NCI-H510A (cell line): Measurements from ENCODE around the gene RASGRP2.
"Not testable (repeated sequence)": the region's sequence is repeated elsewhere in the genome, so short reads cannot be mapped to it uniquely, and the experiment has no call there.

Source experiments
- DNase-seq: peaks from one replicate; lab custom pipeline; 2025; lab: John Stamatoyannopoulos, UW

RASGRP2 gene

GRCh38 chr11:64718084-64718779 is 25.7 kb downstream of the RASGRP2 start:
- DNase-seq = no peak

GRCh38 chr11:64717268-64717578 is 26.7 kb downstream of the RASGRP2 start:
- no peak for DNase-seq

GRCh38 chr11:64716473-64717267 is 27.3 kb downstream of the RASGRP2 start:
- no peak for DNase-seq

DNA sequence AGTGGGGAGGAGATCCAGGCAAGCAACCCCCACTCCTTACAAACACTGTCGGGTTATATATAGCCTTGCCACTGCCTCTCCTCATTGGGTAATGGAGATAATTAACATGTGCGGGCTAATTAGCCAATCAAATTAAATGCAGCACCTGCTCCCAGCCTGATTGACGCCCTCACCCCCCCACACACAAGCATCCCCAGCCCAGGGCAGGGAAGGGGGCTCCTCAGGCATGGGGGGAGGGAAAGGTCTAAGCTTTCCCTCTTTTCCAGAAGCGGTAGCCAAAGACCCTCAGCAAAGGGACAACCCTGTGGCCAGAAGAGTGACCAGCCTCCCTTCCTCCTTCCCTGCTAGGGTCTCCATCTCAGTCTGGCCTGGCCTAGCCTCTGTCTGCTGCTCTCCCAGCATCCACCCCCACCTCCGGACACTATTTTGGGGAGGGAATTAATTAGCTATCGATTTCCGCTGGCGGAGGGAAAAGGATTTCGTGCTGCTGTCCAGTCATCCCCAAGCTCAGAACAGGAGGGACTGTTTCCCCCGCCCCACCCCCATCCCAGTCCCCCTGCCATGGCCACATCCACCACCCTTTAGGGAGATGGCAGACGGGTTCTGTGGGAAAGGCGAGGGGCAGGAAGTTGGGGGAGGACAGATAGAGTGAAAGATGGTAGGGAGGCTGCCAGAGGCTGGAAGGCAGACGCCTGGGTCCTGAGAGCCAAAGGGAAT is 28.0 kb downstream of the RASGRP2 start:
- DNase-seq = no peak

- DNase-seq = no peak
Observed at GRCh38 chr11:64715110-64715509, 28.8 kb downstream of the RASGRP2 start.

DNA sequence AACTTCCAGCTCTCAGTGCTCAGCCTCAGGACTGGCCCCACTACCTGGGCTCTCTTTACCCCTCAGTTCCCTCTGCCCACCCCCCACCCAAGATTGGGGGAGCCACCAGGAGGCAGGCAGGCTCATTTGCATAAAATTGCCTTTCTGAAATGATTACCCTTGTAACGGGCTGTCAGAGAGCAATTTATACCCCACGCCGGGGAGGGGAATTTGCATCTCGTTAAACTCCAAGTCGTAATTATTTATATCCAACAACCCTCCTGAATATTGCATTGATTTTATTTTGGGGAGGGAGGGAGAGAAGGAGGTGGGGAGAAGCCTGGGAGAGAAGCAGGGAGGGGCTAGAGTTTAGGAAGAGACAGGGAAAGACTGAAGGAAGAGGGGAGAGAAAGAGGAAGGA is 29.3 kb downstream of the RASGRP2 start:
- DNase-seq = no peak

DNA sequence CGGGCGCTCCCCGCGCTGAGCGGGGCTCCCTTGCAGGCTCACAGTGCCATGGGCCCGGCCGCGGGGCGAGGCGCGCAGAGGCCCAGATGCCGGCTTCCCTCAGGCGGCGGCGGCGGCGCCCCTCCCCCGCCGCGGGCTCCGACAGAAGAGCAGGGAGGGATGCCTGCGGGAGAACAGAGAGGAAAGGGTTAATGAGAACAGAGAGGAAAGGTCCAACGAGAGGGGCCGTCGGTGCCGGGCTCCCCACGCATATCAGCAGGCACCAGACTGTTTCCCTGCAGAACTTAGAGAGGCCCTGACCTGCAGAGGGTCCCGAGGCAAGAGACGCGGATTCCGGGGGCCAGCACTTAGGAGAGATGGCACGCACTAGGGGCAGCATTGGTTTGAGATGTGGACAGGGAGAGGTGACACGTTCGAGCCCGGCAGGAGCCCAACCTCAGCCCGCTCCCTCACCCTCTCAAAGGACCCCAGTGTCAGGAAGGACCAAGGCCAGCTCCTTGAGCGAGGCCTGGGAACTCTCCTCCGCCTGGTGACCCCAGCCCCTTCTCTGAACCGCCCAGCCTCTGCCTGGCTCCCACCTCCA is 30.1 kb downstream of the RASGRP2 start:
- no peak for DNase-seq

- DNase-seq = no peak
Observed at GRCh38 chr11:64713016-64713707, 30.8 kb downstream of the RASGRP2 start.

- DNase-seq = no peak
Observed at GRCh38 chr11:64712430-64713015, 31.4 kb downstream of the RASGRP2 start.

DNA sequence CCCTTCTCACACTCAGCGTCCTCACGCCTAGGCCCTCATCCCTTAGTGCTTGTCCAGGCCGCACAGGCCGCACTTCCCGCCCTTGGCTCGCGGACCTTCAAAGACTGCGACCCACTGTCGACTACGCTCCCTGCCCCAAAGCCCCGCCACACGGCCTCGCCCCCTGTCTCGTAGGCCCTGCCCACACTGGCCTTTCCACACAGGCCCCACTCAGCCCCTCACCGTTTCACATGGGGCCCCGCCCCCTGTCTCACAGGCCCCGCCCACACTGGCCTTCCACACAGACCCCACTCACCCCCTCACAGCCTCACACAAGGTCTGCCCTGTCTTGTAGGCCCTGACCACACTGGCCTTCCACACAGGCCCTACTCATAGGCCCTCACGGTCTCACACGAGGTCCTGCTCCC is 32.0 kb downstream of the RASGRP2 start:
- DNase-seq = no peak

DNA sequence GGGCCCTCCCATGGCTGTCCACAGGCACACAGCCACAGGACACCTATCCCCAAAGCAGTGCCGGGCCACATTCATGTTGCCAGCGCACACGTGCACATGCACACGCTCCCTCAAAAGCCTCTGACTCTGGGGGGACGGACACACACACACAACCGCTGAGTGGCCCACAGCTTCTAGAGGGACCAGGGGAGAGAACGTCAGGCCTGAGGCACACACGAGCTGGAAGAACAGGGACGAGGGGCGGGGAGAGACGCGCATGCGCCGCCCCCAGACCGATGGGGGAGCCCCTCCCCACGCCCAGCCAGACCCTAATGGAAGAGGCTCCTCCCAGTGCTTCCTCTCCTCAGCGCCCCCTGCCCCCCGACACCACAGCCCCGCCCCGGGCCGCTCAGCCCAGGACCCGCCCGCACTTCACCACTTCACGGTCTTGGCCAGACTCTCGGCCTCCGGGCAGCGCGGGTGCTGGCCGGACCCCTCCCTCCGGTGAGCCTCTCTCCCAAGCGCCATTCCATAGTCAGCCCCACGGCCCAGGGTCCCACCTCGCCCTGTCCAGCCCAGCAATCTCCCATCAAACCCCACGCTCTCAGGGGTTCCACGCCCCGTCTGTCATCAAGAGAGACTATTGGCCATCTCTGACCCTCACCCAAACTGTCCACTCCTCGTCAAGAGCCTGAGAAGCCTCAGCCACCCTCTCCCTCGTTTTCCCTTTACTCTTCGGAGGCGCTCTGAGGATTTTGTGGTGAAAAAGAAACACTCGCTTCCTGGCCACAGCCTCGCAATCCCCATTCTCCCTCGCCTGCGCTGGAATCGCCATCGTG is 32.6 kb downstream of the RASGRP2 start:
- DNase-seq = no peak

DNA sequence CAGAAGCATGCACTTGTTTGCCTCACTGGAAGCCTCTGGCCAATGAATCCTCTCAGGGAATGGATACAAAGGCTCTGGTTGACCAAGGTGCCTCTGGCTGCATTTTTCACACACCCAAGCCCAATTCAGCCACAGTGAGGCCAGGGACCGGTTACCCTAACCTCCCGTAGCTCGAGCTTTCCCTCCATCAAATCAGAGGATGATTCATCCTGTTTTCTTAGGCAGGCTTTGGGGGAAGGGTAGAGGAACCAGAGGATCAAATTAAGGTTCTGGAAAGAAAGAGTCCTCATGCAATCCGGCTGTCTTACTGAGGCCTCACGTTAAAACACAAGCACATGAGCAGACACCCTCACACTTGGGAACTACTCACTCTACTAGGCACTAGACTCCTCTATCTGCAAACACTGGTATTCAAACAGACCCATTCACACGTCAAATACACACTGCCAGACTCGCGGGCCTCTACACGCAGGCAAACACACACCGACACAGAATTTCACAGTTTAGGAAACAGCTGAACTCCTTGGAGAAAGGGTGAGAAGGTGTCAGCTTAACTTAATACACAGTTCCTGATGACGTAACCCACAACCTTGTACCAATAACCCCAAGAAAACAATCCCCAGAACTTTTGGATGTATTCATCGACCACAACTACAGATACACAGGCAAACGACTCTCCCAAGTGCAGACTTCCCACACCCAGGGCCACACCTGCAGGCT is 33.4 kb downstream of the RASGRP2 start:
- DNase-seq = no peak

- no peak for DNase-seq
Observed at GRCh38 chr11:64705501-64705900, 38.4 kb downstream of the RASGRP2 start.

DNA sequence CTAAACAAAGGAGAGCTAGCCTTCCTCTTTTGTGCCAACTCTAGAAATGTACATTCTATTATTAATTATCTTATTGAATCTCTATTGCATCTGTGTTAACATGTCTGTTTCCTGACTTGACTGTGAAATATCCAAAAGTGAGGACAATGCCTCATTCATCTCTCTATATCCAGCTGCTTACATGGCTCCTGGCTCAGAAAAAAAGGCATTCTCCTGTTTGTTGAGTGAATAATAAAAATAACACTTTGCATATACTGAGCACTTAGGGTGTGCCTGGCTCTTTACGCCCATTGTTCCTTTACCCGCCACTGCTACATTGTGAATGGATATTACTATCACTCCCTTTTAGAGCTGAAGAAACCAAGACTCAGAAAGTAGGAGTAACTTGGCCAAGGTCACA is 40.9 kb downstream of the RASGRP2 start:
- DNase-seq = no peak

DNA sequence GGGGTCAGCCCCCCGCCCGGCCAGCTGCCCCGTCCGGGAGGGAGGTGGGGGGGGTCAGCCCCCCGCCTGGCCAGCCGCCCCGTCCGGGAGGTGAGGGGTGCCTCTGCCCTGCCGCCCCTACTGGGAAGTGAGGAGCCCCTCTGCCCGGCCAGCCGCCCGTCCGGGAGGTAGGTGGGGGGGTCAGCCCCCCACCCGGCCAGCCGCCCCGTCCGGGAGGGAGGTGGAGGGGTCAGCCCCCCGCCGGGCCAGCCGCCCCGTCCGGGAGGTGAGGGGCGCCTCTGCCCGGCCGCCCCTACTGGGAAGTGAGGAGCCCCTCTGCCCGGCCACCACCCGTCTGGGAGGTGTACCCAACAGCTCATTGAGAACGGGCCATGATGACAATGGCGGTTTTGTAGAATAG is 42.0 kb downstream of the RASGRP2 start:
- DNase-seq = not testable (repeated sequence)

- DNase-seq = no peak
Observed at GRCh38 chr11:64698427-64698826, 45.5 kb downstream of the RASGRP2 start.

GRCh38 chr11:64697663-64698375 is 46.1 kb downstream of the RASGRP2 start:
- DNase-seq = no peak

DNA sequence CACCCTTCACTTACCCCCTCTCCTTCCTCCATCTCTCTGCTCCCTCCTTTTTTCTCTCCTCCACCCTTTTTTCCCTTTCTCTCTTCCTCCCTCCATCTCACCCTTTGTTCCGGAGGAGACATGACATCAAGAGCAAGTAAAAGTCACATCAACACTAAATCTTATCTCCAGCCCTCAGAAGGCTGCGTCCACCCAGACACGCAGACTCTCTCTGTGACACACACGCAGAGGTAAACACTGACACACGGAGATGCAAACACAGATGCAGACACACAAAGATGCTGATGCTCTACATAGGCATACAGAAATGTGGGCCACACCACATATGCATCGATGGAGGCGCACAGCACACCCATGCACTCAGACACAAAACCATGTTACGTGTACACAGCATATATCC is 47.9 kb downstream of the RASGRP2 start:
- no peak for DNase-seq

- no peak for DNase-seq
Observed at GRCh38 chr11:64695548-64695947, 48.4 kb downstream of the RASGRP2 start.
